ENCODE results near the gene KDM8.

DNA sequence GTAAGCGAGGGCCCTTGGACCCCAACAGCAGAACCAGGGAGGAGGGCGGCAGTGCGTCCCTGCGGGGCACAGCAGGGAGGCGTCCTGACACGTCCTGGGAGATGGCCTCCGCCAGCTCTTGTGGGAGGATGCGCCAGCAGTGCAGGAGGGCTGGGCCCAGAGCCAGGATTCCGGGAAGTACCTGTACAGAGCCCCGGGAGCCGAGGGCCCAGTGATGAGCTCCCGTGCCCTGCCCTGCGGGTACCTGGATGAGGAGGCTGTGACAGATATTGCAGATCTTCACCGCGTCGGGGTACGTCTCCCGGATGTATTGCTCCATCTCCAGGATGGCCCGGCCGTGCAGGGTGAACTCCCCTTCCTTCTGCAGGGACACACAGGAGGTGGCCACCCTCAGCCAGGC, 23.1 kb downstream of the KDM8 start:
- no peak for TF ChIP-seq POLR2A (IDR thresholded peaks at IDR 0.05; ENCODE audit: borderline replicate concordance, extremely low read depth, insufficient read depth, insufficient read length)
- TF ChIP-seq CTCF (IDR thresholded peaks at IDR 0.05 in 2 of 3, conservative IDR thresholded peaks at IDR 0.05 in 1 of 3; ENCODE audit: borderline replicate concordance in 1 of 3, insufficient read depth in 1 of 3, low read depth in 2 of 3, low read length in 2 of 3) = no peak
- TF ChIP-seq EZH2 (IDR thresholded peaks at IDR 0.05) = no peak
- no peak for TF ChIP-seq POLR2AphosphoS5 (IDR thresholded peaks at IDR 0.05; ENCODE audit: low read depth, low read length)
- no peak for TF ChIP-seq SIN3A (IDR thresholded peaks at IDR 0.05; ENCODE audit: low read depth)
- TF ChIP-seq CEBPB (IDR thresholded peaks at IDR 0.05; ENCODE audit: low read depth) = no peak
- TF ChIP-seq TCF7L2 (IDR thresholded peaks at IDR 0.05; ENCODE audit: borderline replicate concordance, extremely low read depth, insufficient read depth, insufficient read length) = no peak
- TF ChIP-seq EZH2phosphoT487 (IDR thresholded peaks at IDR 0.05; ENCODE audit: borderline replicate concordance) = no peak

Measured in HCT116 (cell line).